ENCODE measurements around the gene GUCY1A2.

Gene GUCY1A2

GRCh38 chr11:106917973-106918372 is 100.3 kb downstream of the GUCY1A2 start:
- H3K9me3 ChIP-seq (replicated peaks in 1 of 2; ENCODE audit: control insufficient read depth in 2 of 2, insufficient read depth in 1 of 2, low read depth in 1 of 2, low read length in 2 of 2) = no peaks in the 10 kb centered on the region
- H3K18ac ChIP-seq (ENCODE audit: low read length) = no peak overlapping the region
- WGBS, 2 donors (ENCODE audit: extremely low coverage in 2 of 2, insufficient read length in 2 of 2, insufficient replicate concordance in 1 of 2) = no CpG with 5 or more reads among the region's 2 CpGs
- H2BK12ac ChIP-seq (ENCODE audit: low read length) = no peak overlapping the region
- no peaks in the 10 kb centered on the region for H3K36me3 ChIP-seq (replicated peaks in 1 of 2; ENCODE audit: control insufficient read depth in 2 of 2, insufficient read depth in 2 of 2, low read length in 2 of 2)
- no peak overlapping the region for H3K9ac ChIP-seq (ENCODE audit: low read depth, low read length, poor library complexity)
- no peak overlapping the region for H2BK5ac ChIP-seq (ENCODE audit: low read length)
- H3K27ac ChIP-seq (replicated peaks; ENCODE audit: low read length) = no peak overlapping the region
- no peak overlapping the region for H2AFZ ChIP-seq (ENCODE audit: low read length)
- no peak overlapping the region for H2BK120ac ChIP-seq (ENCODE audit: low read depth, low read length)
- H3K14ac ChIP-seq (ENCODE audit: low read length) = no peak overlapping the region
- H3K4me3 ChIP-seq (ENCODE audit: low read length in 2 of 2) = no peak overlapping the region
- DNase-seq (ENCODE audit: low spot score) = peak; percentile 12
- no peak overlapping the region for H4K8ac ChIP-seq (ENCODE audit: low read depth, low read length)
- no peaks in the 10 kb centered on the region for H3K4me1 ChIP-seq (ENCODE audit: control insufficient read depth in 2 of 2, insufficient read depth in 1 of 2, low read depth in 1 of 2, low read length in 2 of 2)
- H3K23ac ChIP-seq (ENCODE audit: low read depth, low read length, poor library complexity) = no peak overlapping the region
- no peak overlapping the region for H2AK5ac ChIP-seq (ENCODE audit: low read depth, low read length)
- no peak overlapping the region for H3K4me2 ChIP-seq (ENCODE audit: insufficient read depth, low read length, poor library complexity, severe bottlenecking)
- H4K91ac ChIP-seq (ENCODE audit: low read depth, low read length, poor library complexity) = no peak overlapping the region
- H3K4ac ChIP-seq (ENCODE audit: low read length) = no peak overlapping the region
- no peaks in the 10 kb centered on the region for H3K79me1 ChIP-seq (ENCODE audit: low read depth, low read length)
- no peak overlapping the region for H2BK15ac ChIP-seq (ENCODE audit: low read length)
- no peaks in the 10 kb centered on the region for H3K27me3 ChIP-seq (ENCODE audit: control insufficient read depth in 3 of 3, insufficient read depth in 3 of 3, low read depth in 1 of 3, low read length in 3 of 3)

GRCh38 chr11:106914409-106914808 is 103.9 kb downstream of the GUCY1A2 start:
- H3K4me2 ChIP-seq (ENCODE audit: insufficient read depth, low read length, poor library complexity, severe bottlenecking) = no peak overlapping the region
- H3K4me3 ChIP-seq (ENCODE audit: low read length in 2 of 2) = no peak overlapping the region
- no peak overlapping the region for H2BK15ac ChIP-seq (ENCODE audit: low read length)
- no peak overlapping the region for H3K9ac ChIP-seq (ENCODE audit: low read depth, low read length, poor library complexity)
- no peaks in the 10 kb centered on the region for H3K36me3 ChIP-seq (replicated peaks in 1 of 2; ENCODE audit: control insufficient read depth in 2 of 2, insufficient read depth in 2 of 2, low read length in 2 of 2)
- DNase-seq (ENCODE audit: low spot score) = no peak
- no CpG with 5 or more reads among the region's 1 CpG for WGBS, 2 donors (ENCODE audit: extremely low coverage in 2 of 2, insufficient read length in 2 of 2, insufficient replicate concordance in 1 of 2)
- no peaks in the 10 kb centered on the region for H3K79me1 ChIP-seq (ENCODE audit: low read depth, low read length)
- H2BK12ac ChIP-seq (ENCODE audit: low read length) = no peak overlapping the region
- no peak overlapping the region for H2BK120ac ChIP-seq (ENCODE audit: low read depth, low read length)
- no peak overlapping the region for H2BK5ac ChIP-seq (ENCODE audit: low read length)
- no peak overlapping the region for H3K14ac ChIP-seq (ENCODE audit: low read length)
- H3K9me3 ChIP-seq (replicated peaks in 1 of 2; ENCODE audit: control insufficient read depth in 2 of 2, insufficient read depth in 1 of 2, low read depth in 1 of 2, low read length in 2 of 2) = no peaks in the 10 kb centered on the region
- H2AK5ac ChIP-seq (ENCODE audit: low read depth, low read length) = no peak overlapping the region
- no peak overlapping the region for H2AFZ ChIP-seq (ENCODE audit: low read length)
- no peak overlapping the region for H4K91ac ChIP-seq (ENCODE audit: low read depth, low read length, poor library complexity)
- H3K4ac ChIP-seq (ENCODE audit: low read length) = no peak overlapping the region
- H3K4me1 ChIP-seq (ENCODE audit: control insufficient read depth in 2 of 2, insufficient read depth in 1 of 2, low read depth in 1 of 2, low read length in 2 of 2) = no peaks in the 10 kb centered on the region
- H3K18ac ChIP-seq (ENCODE audit: low read length) = no peak overlapping the region
- no peaks in the 10 kb centered on the region for H3K27me3 ChIP-seq (ENCODE audit: control insufficient read depth in 3 of 3, insufficient read depth in 3 of 3, low read depth in 1 of 3, low read length in 3 of 3)
- H3K23ac ChIP-seq (ENCODE audit: low read depth, low read length, poor library complexity) = no peak overlapping the region
- H3K27ac ChIP-seq (replicated peaks; ENCODE audit: low read length) = no peak overlapping the region
- no peak overlapping the region for H4K8ac ChIP-seq (ENCODE audit: low read depth, low read length)

GRCh38 chr11:106913141-106913540 is 105.1 kb downstream of the GUCY1A2 start:
- no peaks in the 10 kb centered on the region for H3K9me3 ChIP-seq (replicated peaks in 1 of 2; ENCODE audit: control insufficient read depth in 2 of 2, insufficient read depth in 1 of 2, low read depth in 1 of 2, low read length in 2 of 2)
- no peak overlapping the region for H3K27ac ChIP-seq (replicated peaks; ENCODE audit: low read length)
- H2AFZ ChIP-seq (ENCODE audit: low read length) = no peak overlapping the region
- H3K4me1 ChIP-seq (ENCODE audit: control insufficient read depth in 2 of 2, insufficient read depth in 1 of 2, low read depth in 1 of 2, low read length in 2 of 2) = no peaks in the 10 kb centered on the region
- no peak overlapping the region for H2AK5ac ChIP-seq (ENCODE audit: low read depth, low read length)
- H3K14ac ChIP-seq (ENCODE audit: low read length) = no peak overlapping the region
- DNase-seq (ENCODE audit: low spot score) = no peak
- no peak overlapping the region for H2BK120ac ChIP-seq (ENCODE audit: low read depth, low read length)
- H3K79me1 ChIP-seq (ENCODE audit: low read depth, low read length) = no peaks in the 10 kb centered on the region
- H3K9ac ChIP-seq (ENCODE audit: low read depth, low read length, poor library complexity) = no peak overlapping the region
- H3K18ac ChIP-seq (ENCODE audit: low read length) = no peak overlapping the region
- H3K27me3 ChIP-seq (ENCODE audit: control insufficient read depth in 3 of 3, insufficient read depth in 3 of 3, low read depth in 1 of 3, low read length in 3 of 3) = no peaks in the 10 kb centered on the region
- H3K36me3 ChIP-seq (replicated peaks in 1 of 2; ENCODE audit: control insufficient read depth in 2 of 2, insufficient read depth in 2 of 2, low read length in 2 of 2) = no peaks in the 10 kb centered on the region
- H4K8ac ChIP-seq (ENCODE audit: low read depth, low read length) = no peak overlapping the region
- H2BK15ac ChIP-seq (ENCODE audit: low read length) = no peak overlapping the region
- H2BK12ac ChIP-seq (ENCODE audit: low read length) = no peak overlapping the region
- H3K4me3 ChIP-seq (ENCODE audit: low read length in 2 of 2) = no peak overlapping the region
- H4K91ac ChIP-seq (ENCODE audit: low read depth, low read length, poor library complexity) = no peak overlapping the region
- no peak overlapping the region for H3K4me2 ChIP-seq (ENCODE audit: insufficient read depth, low read length, poor library complexity, severe bottlenecking)
- no peak overlapping the region for H3K4ac ChIP-seq (ENCODE audit: low read length)
- no peak overlapping the region for H3K23ac ChIP-seq (ENCODE audit: low read depth, low read length, poor library complexity)
- WGBS, 2 donors (ENCODE audit: extremely low coverage in 2 of 2, insufficient read length in 2 of 2, insufficient replicate concordance in 1 of 2) = no CpG with 5 or more reads among the region's 2 CpGs
- no peak overlapping the region for H2BK5ac ChIP-seq (ENCODE audit: low read length)

- H3K4me1 ChIP-seq (ENCODE audit: control insufficient read depth in 2 of 2, insufficient read depth in 1 of 2, low read depth in 1 of 2, low read length in 2 of 2) = no peaks in the 10 kb centered on the region
- H3K18ac ChIP-seq (ENCODE audit: low read length) = no peak overlapping the region
- no peak overlapping the region for H3K9ac ChIP-seq (ENCODE audit: low read depth, low read length, poor library complexity)
- H3K4me2 ChIP-seq (ENCODE audit: insufficient read depth, low read length, poor library complexity, severe bottlenecking) = no peak overlapping the region
- H3K4ac ChIP-seq (ENCODE audit: low read length) = no peak overlapping the region
- H3K14ac ChIP-seq (ENCODE audit: low read length) = no peak overlapping the region
- no peak overlapping the region for H2BK5ac ChIP-seq (ENCODE audit: low read length)
- H3K23ac ChIP-seq (ENCODE audit: low read depth, low read length, poor library complexity) = no peak overlapping the region
- H4K8ac ChIP-seq (ENCODE audit: low read depth, low read length) = no peak overlapping the region
- H2BK15ac ChIP-seq (ENCODE audit: low read length) = no peak overlapping the region
- H3K4me3 ChIP-seq (ENCODE audit: low read length in 2 of 2) = no peak overlapping the region
- no peaks in the 10 kb centered on the region for H3K36me3 ChIP-seq (replicated peaks in 1 of 2; ENCODE audit: control insufficient read depth in 2 of 2, insufficient read depth in 2 of 2, low read length in 2 of 2)
- H2AK5ac ChIP-seq (ENCODE audit: low read depth, low read length) = no peak overlapping the region
- no peak overlapping the region for H2BK12ac ChIP-seq (ENCODE audit: low read length)
- no peak for DNase-seq (ENCODE audit: low spot score)
- peaks cover 1% of the 10 kb centered on the region for H3K79me1 ChIP-seq (ENCODE audit: low read depth, low read length)
- H3K27ac ChIP-seq (replicated peaks; ENCODE audit: low read length) = no peak overlapping the region
- no peak overlapping the region for H2BK120ac ChIP-seq (ENCODE audit: low read depth, low read length)
- H2AFZ ChIP-seq (ENCODE audit: low read length) = no peak overlapping the region
- H3K9me3 ChIP-seq (replicated peaks in 1 of 2; ENCODE audit: control insufficient read depth in 2 of 2, insufficient read depth in 1 of 2, low read depth in 1 of 2, low read length in 2 of 2) = no peaks in the 10 kb centered on the region
- no CpG with 5 or more reads among the region's 2 CpGs for WGBS, 2 donors (ENCODE audit: extremely low coverage in 2 of 2, insufficient read length in 2 of 2, insufficient replicate concordance in 1 of 2)
- no peaks in the 10 kb centered on the region for H3K27me3 ChIP-seq (ENCODE audit: control insufficient read depth in 3 of 3, insufficient read depth in 3 of 3, low read depth in 1 of 3, low read length in 3 of 3)
- no peak overlapping the region for H4K91ac ChIP-seq (ENCODE audit: low read depth, low read length, poor library complexity)
These were observed 113.5 kb downstream of the GUCY1A2 start for GRCh38 chr11:106904826-106905225.
